ENCODE results near the gene FBXO2. TPM values are rescaled to one million over a fixed set of nuclear protein-coding genes. Genes with fewer than 3 reads are reported as not detected.
"Not testable (repeated sequence)": the region's sequence is repeated elsewhere in the genome, so short reads cannot be mapped to it uniquely, and the experiment has no call there.

Gene FBXO2
- total RNA-seq, 4 donors from 2014 or later, result 0.82 to 3.7 TPM; not detected in 2

- intact Hi-C loops (cut with DNase I; ENCODE audit: low total_unique reads), result no loop called here
- in situ Hi-C loops (cut with MboI; ENCODE audit: low pct_ligation_motif_present in 1 of 4, low pct_unique_long_range_greater_than_20kb in 1 of 4, low sequenced_read_pairs in 3 of 4), result loop anchor here (10.0 to 25.0 kb wide), 5 partner anchors 308 to 608 kb away; partner anchors contain the start of gene MASP2 (in 2 of the 4)
- Histone ChIP-seq H3K27me3 (peaks cover 38% of the 10 kb centered on the region), H3K36me3 (no peaks in the 10 kb centered on the region), H3K4me1 (peaks cover 5 to 24% (median 19%) of the 10 kb centered on the region in 4 donors), H3K27ac (no peak overlapping the region), H3K4me3 (no peak overlapping the region), H3K9me3 (no peaks in the 10 kb centered on the region)
- no peak for DNase-seq
- WGBS, 2 donors (ENCODE audit: low coverage in 1 of 2), result 86% methylated on average over 3 to 5 of the region's 5 CpGs
- TF ChIP-seq POLR2AphosphoS5 (IDR thresholded peaks at IDR 0.05) (no peak), POLR2A (IDR thresholded peaks at IDR 0.05) (no peak), CTCF (IDR thresholded peaks at IDR 0.05) (no peak), EP300 (IDR thresholded peaks at IDR 0.05; ENCODE audit: low read depth) (no peak)
Observed at GRCh38 chr1:11645270-11645669, 9.0 kb downstream of the FBXO2 start.

GRCh38 chr1:11643782-11644181, 10.4 kb downstream of the FBXO2 start:
- H3K4me1 ChIP-seq, result peaks cover 0 to 9% (median 6%) of the 10 kb centered on the region in 4 donors
- TF ChIP-seq EP300 (IDR thresholded peaks at IDR 0.05; ENCODE audit: low read depth), result no peak
- TF ChIP-seq CTCF (IDR thresholded peaks at IDR 0.05), result no peak
- no peak for TF ChIP-seq POLR2AphosphoS5 (IDR thresholded peaks at IDR 0.05)
- no peak for TF ChIP-seq POLR2A (IDR thresholded peaks at IDR 0.05)
- no peaks in the 10 kb centered on the region for H3K36me3 ChIP-seq
- H3K9me3 ChIP-seq, result no peaks in the 10 kb centered on the region
- in situ Hi-C loops (cut with MboI; ENCODE audit: low pct_ligation_motif_present in 1 of 4, low pct_unique_long_range_greater_than_20kb in 1 of 4, low sequenced_read_pairs in 3 of 4) (loop anchor here (10.0 to 25.0 kb wide), 5 partner anchors 306 to 606 kb away; partner anchors contain the start of gene MASP2 (in 2 of the 4)), intact Hi-C loops (cut with DNase I; ENCODE audit: low total_unique reads) (loop anchor here (5.0 kb wide), 2 partner anchors 401 to 606 kb away; no protein-coding TSS in a partner anchor)
- 45% methylated on average over 5 of the region's 5 CpGs; no CpG with 5 or more reads in 1 of the 2 donors for WGBS, 2 donors (ENCODE audit: low coverage in 1 of 2)
- H3K27me3 ChIP-seq, result peaks cover 23% of the 10 kb centered on the region
- no peak overlapping the region for H3K4me3 ChIP-seq
- no peak overlapping the region for H3K27ac ChIP-seq
- DNase-seq, result no peak

- not testable (repeated sequence) for H3K4me3 ChIP-seq, H3K4me1 ChIP-seq, H3K36me3 ChIP-seq, H3K9me3 ChIP-seq, H3K27ac ChIP-seq
- intact Hi-C loops (cut with DNase I; ENCODE audit: low total_unique reads), result loop anchor here (5.0 kb wide), 2 partner anchors 400 to 605 kb away; no protein-coding TSS in a partner anchor
- in situ Hi-C loops (cut with MboI; ENCODE audit: low pct_ligation_motif_present in 1 of 4, low pct_unique_long_range_greater_than_20kb in 1 of 4, low sequenced_read_pairs in 3 of 4), result loop anchor here (10.0 to 25.0 kb wide), 5 partner anchors 305 to 605 kb away; partner anchors contain the start of gene MASP2 (in 2 of the 4)
- DNase-seq, result peak; percentile 71
- peak; percentile 88 to 97 (median 96) for TF ChIP-seq CTCF (IDR thresholded peaks at IDR 0.05)
- 48 to 60% methylated on average over 10 to 18 of the region's 18 CpGs for WGBS, 2 donors (ENCODE audit: low coverage in 1 of 2)
- H3K27me3 ChIP-seq, result peaks cover 10% of the 10 kb centered on the region
Observed at GRCh38 chr1:11642418-11643017, 11.7 kb downstream of the FBXO2 start.

- no peak overlapping the region for H3K27ac ChIP-seq
- TF ChIP-seq EP300 (IDR thresholded peaks at IDR 0.05; ENCODE audit: low read depth), result no peak
- TF ChIP-seq POLR2A (IDR thresholded peaks at IDR 0.05), result no peak
- TF ChIP-seq CTCF (IDR thresholded peaks at IDR 0.05), result no peak
- TF ChIP-seq POLR2AphosphoS5 (IDR thresholded peaks at IDR 0.05), result no peak
- in situ Hi-C loops (cut with MboI; ENCODE audit: low pct_ligation_motif_present in 1 of 4, low pct_unique_long_range_greater_than_20kb in 1 of 4, low sequenced_read_pairs in 3 of 4), result loop anchor here (10.0 to 25.0 kb wide), 5 partner anchors 305 to 605 kb away; partner anchors contain the start of gene MASP2 (in 2 of the 4)
Observed at GRCh38 chr1:11641776-11642305, 12.4 kb downstream of the FBXO2 start.

More at GRCh38 chr1:11641776-11642305, 12.4 kb downstream of the FBXO2 start:
- Histone ChIP-seq H3K9me3 (no peaks in the 10 kb centered on the region), H3K27me3 (peaks cover 11% of the 10 kb centered on the region), H3K36me3 (no peaks in the 10 kb centered on the region), H3K4me1 (no peaks in the 10 kb centered on the region), H3K4me3 (no peak overlapping the region)
- no peak for DNase-seq
- WGBS, 2 donors (ENCODE audit: low coverage in 1 of 2), result 52 to 80% methylated on average over 1 to 5 of the region's 5 CpGs
- intact Hi-C loops (cut with DNase I; ENCODE audit: low total_unique reads), result loop anchor here (5.0 kb wide), 2 partner anchors 400 to 605 kb away; no protein-coding TSS in a partner anchor

Data from transverse colon (tissue), 4 donors.